ENCODE measurements around the gene JARID2.

The JARID2 gene

DNA sequence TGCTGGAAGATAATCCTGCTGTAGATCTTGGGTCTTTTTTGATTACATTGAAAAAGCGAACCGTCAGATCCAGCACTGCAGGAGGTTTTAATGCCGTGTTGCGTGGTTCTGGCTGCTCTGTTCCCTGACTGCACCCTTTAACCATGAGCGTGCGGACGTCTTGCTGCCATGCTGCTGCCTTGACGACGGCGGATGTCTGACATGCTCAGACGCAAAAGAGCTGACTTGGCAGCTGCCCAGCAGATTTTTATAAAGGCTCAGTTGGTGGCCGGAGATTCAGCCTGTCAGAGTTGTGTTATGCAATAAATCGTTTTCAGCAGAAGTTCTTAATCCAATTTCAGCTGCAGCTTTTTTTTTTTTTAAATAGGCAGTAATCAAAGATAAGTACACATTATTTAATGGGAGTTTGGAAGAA lies 119.4 kb downstream of the JARID2 start:
- no peak overlapping the region for H3K4me3 ChIP-seq (ENCODE audit: low read depth, low read length)
- no peak for TF ChIP-seq CTCF (IDR thresholded peaks at IDR 0.05; ENCODE audit: low read depth, low read length)

- H3K4me3 ChIP-seq (ENCODE audit: low read depth, low read length): no peak overlapping the region
- no peak for TF ChIP-seq CTCF (IDR thresholded peaks at IDR 0.05; ENCODE audit: low read depth, low read length)
Measured at GRCh38 chr6:15366003-15366535, 120.2 kb downstream of the JARID2 start.

DNA sequence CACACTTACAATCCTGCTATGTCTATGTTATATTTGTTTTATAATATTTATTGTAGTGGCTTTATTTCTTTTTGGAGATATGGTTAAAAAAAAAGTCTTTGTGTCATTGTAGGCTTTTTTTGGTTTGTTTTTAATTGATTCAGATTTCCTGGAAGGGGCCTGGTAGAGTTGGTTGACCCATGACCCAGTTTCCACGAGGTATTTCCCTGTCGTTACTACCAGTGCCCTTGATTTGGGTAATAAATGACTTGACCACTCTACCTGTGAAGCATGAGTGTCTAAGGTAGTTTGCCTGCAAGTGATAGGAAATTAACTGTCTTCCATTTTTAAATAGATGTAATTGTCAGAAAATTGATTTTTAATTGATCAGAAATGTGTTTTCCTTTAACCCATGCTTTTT lies 121.0 kb downstream of the JARID2 start:
- TF ChIP-seq CTCF (IDR thresholded peaks at IDR 0.05; ENCODE audit: low read depth, low read length): no peak
- H3K4me3 ChIP-seq (ENCODE audit: low read depth, low read length): no peak overlapping the region

DNA sequence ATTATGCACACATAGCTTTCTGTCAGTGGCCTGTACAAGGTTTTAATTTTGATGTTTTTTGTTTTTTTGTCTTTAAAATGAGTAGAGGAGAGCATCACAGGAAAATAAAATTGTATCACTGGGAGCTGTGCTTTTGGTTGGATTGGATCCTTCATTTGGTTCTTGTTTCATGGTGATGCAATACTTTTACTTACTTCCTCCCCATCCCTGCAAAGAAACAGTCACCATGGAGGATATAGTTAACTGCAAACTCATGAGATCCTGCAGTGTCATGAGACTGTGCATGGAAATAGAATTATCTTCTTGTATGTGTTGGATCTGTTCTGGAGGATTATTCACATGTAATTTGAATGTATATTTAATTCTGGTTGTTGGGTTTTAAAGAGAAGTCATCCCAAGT lies 122.3 kb downstream of the JARID2 start:
- H3K4me3 ChIP-seq (ENCODE audit: low read depth, low read length): no peak overlapping the region
- no peak for TF ChIP-seq CTCF (IDR thresholded peaks at IDR 0.05; ENCODE audit: low read depth, low read length)

GRCh38 chr6:15368873-15369272 lies 123.0 kb downstream of the JARID2 start:
- no peak overlapping the region for H3K4me3 ChIP-seq (ENCODE audit: low read depth, low read length)

GRCh38 chr6:15369838-15370237 lies 124.0 kb downstream of the JARID2 start:
- TF ChIP-seq CTCF (IDR thresholded peaks at IDR 0.05; ENCODE audit: low read depth, low read length): no peak
- H3K4me3 ChIP-seq (ENCODE audit: low read depth, low read length): no peak overlapping the region

More at GRCh38 chr6:15368873-15369272, 123.0 kb downstream of the JARID2 start:
- TF ChIP-seq CTCF (IDR thresholded peaks at IDR 0.05; ENCODE audit: low read depth, low read length): no peak

DNA sequence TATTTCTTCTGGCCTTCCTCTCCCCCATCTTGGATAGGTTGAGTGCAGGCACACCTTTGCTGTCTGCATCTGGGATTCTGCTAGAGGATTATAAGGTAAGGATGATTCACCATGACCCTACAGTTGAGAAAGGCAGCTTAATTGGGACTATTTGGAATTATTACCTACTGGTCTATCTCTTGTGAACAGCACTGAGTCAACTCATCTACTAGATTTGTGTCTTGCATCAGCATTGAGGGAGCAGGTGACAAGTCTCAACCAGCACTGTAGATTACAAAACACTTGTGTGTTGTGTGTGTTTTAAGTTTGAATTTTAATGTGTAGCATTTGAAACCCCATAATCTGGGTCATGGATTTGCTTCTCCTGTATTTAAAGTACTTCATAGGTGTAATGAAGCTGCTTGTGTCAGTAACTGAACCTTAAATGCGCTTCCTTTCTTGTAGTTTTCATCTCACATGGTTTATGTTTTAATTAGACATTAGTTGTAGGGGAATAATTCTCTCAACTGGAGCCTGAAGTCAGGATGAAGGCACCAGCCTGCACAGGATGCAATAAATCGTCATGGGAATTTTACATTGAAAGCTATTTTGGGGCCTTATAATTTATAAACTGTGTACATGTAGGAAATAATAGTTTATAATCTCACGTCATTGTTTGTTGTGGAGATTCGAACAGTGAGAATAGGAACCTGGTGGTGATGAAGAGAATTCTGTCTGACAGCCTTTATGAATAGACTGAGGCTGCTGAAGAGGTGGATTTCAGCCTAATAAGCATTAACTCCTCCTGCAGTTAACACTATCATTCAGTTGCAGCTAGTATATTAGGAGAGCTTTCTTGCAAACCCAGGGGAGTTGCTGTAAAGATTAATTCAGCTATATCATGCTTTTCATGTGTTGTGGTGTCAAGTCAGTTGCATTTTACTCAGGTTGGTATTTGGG lies 125.1 kb downstream of the JARID2 start:
- H3K4me3 ChIP-seq (ENCODE audit: low read depth, low read length): no peak overlapping the region
- no peak for TF ChIP-seq CTCF (IDR thresholded peaks at IDR 0.05; ENCODE audit: low read depth, low read length)
